HG02970 (cell line): ENCODE measurements around the gene PIWIL4.
"Not testable (repeated sequence)": the region's sequence is repeated elsewhere in the genome, so short reads cannot be mapped to it uniquely, and the experiment has no call there.

Experiments
- ATAC-seq: cut with Tn5 transposase; IDR thresholded peaks from one replicate; pipeline ENCODE4 v1.9.1; 2021; ENCODE audit warnings: mild to moderate bottlenecking, moderate library complexity, moderate number of reproducible peaks; ENCODE audit not compliant: unreplicated experiment, low FRiP score

The PIWIL4 gene

DNA sequence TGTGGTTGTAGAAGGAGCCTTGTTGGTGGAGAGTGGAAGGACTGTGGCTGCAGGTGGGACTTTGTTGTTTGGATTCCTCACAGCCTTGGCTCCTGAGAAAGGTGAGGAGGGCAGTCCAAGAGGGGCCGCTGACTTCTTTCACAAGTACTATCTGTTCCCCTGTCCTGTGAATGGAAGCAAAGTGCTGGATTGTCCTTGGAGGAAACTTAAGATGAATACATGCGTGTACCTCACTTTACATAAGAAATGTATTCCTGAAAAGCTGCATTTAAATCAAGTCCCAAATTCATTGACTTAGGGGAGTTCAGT lies 21.1 kb upstream of the PIWIL4 start:
- no peak for ATAC-seq

DNA sequence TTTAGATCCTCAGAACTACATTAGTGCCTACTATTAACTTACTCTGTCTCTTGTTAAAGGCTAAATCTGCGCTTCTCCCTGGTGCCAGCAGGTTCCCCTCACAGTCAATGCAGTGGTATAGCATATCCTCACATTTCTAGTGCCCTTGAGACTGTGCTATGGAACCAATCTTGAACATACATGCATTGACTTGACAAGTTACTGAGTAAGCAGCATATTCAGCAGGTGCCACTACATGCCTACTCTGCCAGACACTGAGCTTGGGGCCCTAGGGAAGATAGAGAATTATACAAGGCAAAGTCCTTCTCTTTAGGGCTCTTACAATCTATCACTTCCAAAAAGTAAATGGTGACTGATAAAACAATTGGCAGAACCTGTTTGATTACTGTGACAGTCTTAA lies 20.3 kb upstream of the PIWIL4 start:
- no peak for ATAC-seq

DNA sequence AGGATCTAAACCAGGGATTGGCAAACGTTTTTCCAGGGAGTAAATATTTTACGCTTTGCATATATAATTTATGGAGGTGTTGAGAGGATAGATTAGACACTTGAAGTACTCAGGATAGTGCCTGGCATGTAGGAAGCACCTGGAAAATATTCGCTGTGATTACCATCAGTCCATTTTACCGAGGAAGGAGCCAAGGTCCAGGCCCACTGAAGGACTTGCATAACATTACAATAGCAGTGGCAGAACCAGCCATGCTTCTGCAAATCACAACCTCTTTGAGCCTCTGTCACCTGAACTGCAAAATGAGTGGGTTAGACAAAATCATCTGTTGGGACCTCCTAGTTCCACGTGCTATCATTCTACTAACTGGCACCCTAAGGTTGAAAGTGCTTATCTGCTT lies 18.0 kb upstream of the PIWIL4 start:
- no peak for ATAC-seq

DNA sequence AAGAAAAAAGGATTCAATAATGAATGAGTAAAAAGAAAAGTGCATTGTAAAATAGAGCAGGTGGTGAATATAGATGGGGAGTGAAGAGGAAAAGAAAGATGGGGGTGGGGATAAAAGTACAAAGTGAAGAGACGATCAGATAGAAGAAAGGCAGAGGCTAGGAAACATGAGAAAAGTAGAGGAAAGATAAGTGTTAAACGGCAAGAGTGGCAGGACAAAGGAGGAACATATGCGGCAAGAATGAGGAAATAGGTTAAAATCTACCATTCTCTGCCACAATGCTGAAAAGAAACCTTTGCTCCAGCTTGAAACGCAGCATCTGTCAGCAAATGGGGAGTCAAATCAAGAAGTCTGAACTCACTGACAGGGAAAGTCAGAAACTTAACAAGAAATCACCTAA lies 16.7 kb upstream of the PIWIL4 start:
- ATAC-seq, result no peak

DNA sequence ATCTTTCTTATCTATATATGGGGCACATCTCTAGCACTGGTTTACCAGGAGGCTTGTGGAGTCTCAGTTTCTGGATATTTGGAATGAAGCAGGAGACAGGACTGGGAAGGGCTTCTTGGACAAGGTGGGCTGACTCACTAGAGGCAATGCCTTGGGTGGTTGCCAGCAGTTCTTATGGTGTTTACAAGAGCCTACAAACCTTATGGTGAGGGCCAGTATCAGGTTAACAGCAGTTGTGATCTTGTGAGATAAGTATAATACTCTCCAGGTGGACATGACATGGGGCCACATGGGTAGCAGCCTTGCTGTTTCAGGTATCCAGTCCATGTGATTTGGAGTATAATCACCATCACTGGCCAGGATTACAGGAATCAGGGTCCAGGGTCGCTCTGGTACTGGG lies 13.2 kb upstream of the PIWIL4 start:
- no peak for ATAC-seq

DNA sequence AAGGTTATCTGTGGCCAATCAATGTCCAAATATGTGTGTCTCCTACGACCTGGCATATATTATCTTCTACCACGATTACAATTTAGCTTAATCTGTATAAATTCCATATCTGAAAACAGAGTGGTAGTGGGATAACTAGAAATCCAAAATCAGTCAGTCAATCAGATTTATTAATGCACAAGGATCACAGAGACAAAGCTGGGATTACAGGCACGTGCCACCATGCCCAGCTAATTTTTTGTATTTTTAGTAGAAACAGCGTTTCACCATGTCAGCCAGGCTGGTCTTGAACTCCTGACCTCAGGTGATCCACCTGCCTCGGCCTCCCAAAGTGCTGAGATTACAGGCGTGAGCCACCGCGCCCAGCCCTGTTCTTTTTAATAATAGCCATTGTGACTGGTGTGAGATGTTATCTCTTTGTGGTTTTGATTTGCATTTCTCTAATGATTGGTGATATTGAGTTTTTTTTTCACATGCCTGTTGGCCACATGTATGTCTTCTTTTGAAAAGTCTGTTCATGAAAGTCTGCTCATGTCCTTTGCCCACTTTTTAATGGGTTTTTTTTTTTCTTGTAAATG lies 11.3 kb upstream of the PIWIL4 start:
- ATAC-seq, result not testable (repeated sequence)

DNA sequence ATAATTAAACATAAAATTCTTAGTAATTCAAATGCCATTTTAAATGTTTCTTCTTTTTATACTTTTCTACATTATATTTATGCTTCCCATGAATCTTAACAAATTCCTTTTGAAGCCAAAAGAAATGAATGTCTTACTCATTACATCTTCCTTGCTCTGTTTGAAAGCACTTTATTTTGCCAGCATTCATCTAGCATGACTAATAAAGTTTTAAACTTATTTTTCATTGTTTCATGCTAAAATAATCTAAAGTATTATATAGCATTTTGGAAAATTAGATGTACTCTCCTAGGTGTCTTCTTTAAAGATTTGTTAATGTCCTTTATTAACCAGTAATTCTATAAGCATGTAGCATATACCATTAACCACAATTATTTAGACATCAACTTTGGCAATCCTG lies 9.7 kb upstream of the PIWIL4 start:
- ATAC-seq, result no peak

DNA sequence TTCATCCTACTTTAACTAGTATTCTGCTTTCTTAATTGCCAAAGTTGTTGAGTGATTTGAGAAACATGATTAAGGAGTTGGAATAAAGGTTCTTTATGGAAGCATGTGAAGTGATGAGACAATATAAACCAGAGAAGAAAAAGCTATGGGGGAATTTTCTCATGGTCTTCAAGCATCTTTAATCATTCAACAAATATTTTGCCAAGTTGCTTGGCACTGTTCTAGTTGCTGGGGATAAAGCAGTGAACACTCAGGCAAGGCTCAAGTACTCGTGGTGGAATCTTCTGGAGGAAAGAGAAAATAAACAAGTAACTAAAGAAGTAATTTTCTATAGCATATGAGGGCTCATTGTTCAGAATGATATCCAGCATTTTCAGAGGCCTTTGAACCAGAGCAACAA lies 9.2 kb upstream of the PIWIL4 start:
- ATAC-seq, result no peak

DNA sequence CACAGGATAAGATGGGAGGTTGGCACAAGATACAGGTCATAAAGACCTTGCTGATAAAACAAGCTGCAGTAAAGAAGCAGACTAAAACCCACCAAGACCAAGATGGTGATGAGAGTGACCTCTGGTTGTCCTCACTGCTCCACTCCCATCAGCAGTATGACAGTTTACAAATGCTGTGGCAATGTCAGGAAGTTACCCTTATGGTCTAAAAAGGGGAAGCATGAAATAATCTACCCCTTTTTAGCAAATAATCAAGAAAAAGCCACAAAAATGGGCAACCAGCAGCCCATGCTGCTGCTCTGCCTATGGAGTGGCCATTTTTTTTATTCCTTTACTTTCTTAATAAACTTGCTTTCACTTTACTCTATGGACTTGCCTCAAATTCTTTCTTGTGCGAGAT lies 8.7 kb upstream of the PIWIL4 start:
- ATAC-seq, result no peak

DNA sequence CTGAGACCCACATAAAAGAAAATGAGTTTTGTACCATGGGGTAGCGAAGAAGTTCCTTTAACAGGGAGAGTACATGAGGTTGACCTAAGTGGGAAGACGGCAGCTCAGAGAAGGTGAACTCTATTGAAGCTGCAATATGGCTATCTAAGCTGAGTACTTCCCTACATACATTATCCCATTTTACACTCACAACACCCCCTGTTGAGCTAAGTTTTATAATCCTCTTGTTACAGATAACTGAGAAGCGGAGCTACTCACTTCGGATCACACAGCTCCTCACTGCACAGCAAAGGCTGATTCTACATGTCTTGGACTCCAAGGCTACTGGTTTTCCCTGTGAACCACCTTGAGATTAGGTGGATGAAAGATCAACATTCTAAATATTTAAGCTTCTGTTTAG lies 8.2 kb upstream of the PIWIL4 start:
- ATAC-seq, result no peak

DNA sequence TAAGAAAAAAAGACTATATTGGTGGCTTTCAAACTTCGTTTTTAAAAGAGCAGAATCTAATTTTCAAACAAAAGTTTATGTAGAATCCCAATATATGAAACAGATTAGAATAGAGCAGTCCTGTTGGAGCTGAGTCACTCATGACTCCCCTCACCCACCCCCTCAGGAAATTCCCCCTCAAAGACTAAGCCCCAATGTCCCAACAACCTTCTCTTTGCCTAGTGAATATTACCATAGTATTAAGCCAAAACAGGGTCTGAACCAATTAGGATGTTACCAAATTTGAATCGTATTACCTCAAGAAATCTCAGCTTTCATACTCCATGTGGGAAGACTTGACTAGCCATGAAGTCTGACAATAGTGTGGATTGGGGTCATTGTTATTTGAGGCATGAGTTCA lies 7.8 kb upstream of the PIWIL4 start:
- no peak for ATAC-seq

DNA sequence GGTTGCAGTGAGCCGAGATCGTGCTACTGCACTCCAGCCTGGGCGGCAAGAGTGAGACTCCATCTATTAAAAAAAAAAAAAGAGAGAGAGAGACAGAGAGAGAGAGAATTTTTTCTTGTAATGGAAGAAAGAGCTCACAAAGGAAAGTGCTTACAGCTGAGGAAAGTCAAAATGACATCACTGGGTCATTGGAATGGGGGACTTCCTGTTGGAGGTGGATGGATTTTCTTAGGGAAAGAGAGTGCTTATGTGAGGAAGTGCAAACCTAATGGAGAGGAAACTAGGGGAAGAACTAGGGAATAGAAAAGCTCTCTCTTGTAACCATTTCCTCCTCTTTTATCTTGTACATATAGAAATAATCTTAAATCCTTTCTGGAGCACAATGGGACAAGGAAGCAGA lies 6.3 kb upstream of the PIWIL4 start:
- no peak for ATAC-seq

DNA sequence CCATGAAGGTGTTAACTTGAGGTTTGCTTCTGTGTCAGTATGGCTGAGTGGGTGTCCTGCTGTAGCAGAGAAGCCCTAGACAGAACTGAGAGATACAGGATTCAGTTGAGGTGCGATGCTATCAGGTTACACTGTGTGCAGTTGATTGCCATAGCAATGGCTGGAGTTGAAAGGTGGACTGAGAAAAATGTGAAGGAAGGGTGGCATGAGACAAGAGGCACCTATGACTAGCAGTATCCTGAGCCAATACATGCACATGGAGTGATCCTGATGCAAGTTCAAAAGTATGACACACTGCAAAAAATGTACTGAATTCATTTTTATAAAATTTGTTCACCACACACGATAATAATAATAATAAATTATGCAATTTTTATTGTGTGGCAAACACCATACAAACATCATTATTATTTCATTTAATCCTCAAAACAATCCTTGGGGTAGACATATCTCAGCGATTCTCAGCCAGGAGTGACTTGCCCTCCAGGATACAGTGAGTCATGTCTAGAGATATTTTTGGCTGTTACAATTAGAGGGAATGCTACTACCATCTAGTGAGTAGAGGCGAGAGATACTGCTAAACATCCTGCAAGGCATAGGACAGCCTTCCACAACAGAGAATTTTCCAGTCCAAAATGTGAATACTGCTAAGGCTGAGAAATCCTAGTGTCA lies 3.9 kb upstream of the PIWIL4 start:
- ATAC-seq, result no peak

DNA sequence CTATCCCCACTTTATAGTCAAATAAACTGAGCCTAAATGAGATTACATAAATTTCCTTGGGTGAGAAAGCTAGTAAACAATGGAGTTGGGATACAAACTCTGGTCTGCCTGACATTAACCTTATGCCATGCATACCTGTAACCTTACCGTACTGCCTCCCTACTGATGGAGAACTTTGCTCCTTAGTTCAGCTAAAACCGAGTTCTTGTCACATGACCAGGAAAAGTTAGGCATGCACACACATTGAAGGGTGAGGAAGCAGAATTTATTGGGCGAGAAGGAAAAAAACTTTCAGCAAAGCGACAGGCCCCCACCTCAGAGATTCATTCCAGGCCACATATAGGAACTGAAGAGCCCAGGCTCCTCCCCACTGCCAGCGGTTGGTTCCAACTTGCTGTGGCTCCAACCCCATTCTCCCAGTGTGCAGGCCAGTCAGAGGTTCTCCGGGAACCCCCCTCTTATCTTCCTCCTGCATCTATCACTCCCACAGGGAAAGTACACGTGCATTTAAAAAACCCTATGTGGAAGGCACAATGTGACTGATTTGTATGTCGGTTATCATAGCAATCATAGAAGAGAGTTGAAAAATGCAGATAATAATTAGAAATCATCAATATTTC lies 3.2 kb upstream of the PIWIL4 start:
- no peak for ATAC-seq

DNA sequence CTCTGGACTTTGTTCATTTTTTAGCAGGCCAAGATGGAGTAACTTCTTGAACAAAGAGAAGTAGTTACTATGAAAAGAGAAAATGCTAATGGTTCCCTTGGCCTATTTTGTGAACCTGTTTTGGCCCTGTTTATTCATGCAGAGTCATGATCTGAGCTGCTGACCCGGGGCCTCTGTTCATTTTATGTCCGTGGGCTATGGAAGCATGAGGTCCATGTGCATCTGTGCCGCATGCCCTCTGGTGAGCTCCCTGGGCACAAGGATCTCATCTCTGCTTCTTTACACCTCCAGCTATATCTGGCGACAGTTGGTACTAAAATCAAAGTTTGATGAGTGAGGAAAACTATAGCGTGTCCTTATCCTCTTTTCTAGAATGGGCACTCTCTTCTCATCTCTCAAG lies 1.0 kb downstream of the PIWIL4 start:
- no peak for ATAC-seq

DNA sequence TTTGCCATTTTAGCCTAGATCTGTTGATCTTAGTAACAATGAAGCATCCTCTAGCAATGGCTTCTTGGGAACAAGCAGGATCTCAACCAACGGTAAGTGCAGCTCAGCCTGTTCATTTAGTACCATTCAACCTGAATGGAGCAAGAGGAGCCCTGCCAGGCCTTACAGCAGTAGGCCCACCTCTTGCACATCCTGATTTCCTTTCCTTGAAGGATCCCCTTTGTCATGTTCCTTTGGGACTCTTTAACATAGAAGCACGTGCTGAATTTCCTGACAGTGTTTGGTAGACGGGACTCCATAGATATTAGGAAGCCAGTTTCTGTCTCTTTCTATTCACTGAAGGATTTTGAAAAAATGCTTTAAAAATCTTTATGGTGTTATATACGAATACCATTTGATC lies 1.5 kb downstream of the PIWIL4 start:
- no peak for ATAC-seq

DNA sequence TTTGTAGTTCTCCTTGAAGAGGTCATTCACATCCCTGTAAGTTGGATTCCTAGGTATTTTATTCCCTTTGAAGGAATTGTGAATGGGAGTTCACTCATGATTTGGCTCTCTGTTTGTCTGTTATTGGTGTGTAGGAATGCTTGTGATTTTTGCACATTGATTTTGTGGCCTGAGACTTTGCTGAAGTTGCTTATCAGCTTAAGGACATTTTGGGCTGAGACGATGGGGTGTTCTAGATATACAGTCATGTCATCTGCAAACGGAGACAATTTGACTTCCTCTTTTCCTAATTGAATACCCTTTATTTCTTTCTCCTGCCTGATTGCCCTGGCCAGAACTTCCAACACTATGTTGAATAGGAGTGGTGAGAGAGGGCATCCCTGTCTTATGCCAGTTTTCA lies 5.8 kb downstream of the PIWIL4 start:
- ATAC-seq, result not testable (repeated sequence)

DNA sequence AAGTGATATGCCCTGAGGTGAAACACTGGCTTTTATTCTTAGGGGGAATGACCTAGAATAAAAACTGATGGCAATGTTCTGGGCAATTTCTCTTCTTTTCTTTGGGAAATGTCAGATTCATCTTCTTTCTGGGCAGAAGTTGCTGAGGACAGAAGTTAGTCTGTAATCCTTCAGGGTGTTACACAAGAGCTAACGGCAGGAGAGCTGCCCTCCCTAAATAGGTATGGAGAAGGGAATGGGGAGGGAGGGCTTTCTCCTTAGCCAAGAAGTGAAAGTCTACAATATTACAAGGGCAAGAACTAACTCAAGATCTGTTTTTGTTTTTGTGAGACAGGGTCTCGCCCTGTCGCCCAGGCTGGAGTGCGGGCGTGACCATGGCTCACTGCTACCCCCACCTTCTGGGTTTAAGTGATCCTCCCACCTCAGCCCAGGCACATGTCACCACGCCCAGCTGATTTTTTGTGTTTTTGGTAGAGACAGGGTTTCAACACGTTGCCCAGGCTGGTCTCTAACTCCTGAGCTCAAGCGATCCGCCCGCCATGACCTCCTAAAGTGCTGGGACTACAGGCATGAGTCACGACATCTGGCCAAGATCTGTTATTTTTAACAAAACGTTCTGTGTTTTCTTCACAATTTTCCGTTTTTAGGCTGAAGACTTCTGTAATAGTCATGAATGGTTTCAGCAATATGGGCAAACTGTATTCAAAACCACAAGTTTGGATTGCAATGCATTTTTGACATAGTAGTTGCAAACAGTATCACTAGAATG lies 7.2 kb downstream of the PIWIL4 start:
- no peak for ATAC-seq

DNA sequence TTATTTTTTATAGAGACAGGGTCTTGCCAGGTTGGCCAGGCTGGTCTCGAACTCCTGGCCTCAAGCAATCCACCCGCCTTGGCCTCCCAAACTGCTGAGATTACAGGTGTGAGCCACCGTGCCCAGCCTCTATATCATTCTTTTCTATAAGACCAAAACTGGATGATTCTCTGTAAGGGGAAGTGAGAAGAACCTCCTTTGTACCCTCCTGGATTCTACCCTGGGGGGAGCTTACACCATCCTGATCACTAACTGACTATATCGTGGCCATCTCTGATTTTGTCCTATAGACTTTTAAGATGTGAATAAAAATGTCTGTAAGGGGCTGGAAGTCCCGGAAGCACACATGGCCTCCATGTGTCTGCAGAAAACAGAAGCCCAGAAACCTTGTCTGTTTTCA lies 9.1 kb downstream of the PIWIL4 start:
- ATAC-seq, result no peak

DNA sequence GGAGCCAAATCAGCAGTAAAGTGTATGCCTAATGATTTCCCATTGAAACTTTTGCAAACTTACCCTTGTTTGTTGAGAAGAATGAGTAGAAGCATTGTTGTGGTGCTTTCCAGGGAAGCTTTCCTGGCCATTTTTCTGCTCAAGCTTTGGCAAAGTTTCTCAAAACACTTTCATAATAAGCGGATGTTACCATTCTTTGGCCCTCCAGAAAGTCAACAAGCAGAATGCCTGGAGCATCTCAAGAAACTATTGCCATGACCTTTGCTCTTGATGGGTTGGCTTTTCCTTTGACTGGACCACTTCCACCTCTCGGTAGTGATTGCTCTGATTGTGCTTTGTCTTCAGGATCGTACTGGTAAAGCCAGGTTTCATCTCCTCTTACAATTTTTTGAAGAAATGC lies 10.7 kb downstream of the PIWIL4 start:
- no peak for ATAC-seq

DNA sequence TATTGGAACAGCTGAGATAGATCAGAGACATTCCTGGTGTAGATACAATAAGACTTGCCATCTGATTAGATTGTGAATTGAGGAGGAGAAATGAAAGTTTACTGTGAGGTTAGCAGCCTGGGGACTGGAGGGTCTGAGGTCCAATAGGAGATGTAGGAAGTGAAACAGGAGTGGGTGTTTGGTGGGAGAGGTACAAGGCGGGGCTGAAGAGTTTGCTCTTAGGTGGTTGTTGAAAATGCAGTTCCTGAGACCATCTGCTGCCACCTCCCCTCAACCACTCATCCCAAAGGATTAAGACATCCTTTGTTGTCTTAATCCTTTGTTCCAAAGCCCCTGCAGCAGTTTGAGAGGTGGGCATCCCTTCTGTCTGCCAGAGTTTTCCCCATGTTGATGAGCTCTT lies 14.8 kb downstream of the PIWIL4 start:
- ATAC-seq, result no peak
